Hepatocyte (in vitro differentiated cells): Measurements from ENCODE around the gene TRPM1.

ENCODE experiments used
- EZH2 ChIP-seq: fragments of 200-600 bp; sonication (generic); IDR thresholded peaks from 2 replicates; pipeline ENCODE4 v1.6.1; 2016; ENCODE audit warnings: antibody characterized with exemption, mild to moderate bottlenecking, borderline replicate concordance
- TF ChIP-seq, protein P1 (sequence below): fragments of 200-600 bp; sonication (generic); IDR thresholded peaks from 2 replicates; pipeline ENCODE4 v1.5.1; 2016; ENCODE audit warnings: antibody characterized with exemption, mild to moderate bottlenecking; ENCODE audit not compliant: poor library complexity

DNA sequence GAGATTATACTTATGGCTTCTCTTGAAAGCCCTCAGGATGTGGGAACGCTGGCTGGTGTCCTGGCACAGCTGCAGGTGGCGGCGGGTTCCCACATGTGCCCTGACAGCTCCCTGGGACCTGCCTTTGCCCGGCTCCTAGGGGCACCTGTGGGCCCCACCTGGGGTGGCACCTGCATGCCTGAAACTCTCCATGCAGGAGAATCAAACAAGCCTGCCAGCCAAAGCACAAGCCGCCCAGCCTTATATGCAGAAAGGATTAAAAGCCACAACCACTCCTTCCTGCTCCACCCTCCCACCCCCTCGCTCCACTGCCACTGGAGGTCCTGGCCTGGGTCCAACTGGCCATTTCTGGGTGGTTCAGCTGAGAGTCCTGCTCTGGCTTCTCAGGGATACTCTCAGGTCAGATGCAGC, 18.1 kb downstream of the TRPM1 start:
- TF ChIP-seq, protein P1, sequence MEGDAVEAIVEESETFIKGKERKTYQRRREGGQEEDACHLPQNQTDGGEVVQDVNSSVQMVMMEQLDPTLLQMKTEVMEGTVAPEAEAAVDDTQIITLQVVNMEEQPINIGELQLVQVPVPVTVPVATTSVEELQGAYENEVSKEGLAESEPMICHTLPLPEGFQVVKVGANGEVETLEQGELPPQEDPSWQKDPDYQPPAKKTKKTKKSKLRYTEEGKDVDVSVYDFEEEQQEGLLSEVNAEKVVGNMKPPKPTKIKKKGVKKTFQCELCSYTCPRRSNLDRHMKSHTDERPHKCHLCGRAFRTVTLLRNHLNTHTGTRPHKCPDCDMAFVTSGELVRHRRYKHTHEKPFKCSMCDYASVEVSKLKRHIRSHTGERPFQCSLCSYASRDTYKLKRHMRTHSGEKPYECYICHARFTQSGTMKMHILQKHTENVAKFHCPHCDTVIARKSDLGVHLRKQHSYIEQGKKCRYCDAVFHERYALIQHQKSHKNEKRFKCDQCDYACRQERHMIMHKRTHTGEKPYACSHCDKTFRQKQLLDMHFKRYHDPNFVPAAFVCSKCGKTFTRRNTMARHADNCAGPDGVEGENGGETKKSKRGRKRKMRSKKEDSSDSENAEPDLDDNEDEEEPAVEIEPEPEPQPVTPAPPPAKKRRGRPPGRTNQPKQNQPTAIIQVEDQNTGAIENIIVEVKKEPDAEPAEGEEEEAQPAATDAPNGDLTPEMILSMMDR, result no peak
- no peak for TF ChIP-seq EZH2
